Fibroblast of skin of right biceps (primary cell): ENCODE data around the gene FGG.

Source experiments
- DNase-seq: peaks from one replicate; pipeline ENCODE4 v3.0.0-alpha.2; 2013

The FGG gene

DNA sequence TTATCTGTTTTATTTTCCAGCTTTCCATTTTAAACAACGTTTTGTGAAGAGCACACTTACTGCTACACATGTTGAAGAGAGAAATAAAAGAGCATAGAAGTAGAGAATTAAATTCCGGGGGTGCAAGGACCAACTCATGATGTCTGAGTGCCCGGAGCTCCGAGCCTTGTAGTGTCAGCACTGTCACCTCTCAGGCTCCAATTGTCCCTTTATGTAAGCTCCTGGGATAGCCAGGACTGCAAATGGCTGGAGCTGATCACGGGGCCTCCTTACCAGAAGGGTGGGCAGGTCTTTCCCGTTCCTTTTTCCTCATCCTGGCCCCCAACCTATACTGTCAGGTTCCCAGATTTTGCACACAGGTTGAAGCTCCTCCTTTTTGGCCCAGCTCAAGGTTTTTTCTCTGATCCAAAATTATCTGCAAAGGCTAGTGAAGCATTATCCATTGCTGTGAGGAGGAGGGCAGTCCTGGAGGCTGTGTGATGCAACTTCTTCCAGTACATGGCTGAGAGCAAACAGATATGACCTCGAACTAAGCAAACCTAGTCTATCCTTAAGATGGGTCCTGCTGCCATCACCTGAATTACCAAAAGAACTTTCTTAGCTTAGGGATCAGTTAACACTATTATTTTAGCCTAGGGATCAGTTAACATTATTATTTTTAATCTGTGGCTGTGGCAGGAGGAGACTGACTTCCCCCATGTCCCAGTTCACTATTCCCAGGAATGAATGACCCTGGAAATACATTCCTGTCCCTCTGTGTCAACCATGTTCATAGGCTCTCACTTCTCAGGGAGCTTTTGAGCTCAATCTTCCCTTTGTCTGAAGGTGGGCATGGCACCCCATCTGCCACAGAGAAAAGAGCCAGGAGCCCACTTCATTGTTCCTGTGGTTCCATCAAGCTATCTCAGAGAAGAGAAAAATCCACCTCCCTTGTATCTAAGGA is at the start of gene FGG:
Gene FGG, minus strand, starts transcription at position 185 of the 943 bp plus-strand sequence. Its CDS starts 47 bp downstream, at position 138.
- DNase-seq = no peak

DNA sequence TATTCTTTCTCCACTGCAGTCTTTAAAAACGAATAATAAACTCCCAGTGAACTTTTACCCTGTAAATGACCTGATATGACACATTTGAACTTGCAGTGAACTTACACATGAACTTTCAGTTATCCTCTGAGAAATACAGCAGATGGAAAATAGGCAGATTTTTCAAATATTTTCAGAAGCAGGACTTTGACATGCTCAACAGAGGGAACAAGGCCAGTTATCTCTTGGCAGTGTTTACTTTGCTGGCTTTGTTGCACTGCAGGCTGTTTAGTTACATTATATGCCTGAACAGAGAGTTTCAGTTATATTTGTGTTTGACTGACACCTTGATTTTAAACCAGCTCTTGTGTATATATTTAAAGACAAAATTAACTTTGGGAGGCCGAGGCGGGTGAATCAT is 47.6 kb upstream of the FGG start:
- DNase-seq = peak; percentile 5

DNA sequence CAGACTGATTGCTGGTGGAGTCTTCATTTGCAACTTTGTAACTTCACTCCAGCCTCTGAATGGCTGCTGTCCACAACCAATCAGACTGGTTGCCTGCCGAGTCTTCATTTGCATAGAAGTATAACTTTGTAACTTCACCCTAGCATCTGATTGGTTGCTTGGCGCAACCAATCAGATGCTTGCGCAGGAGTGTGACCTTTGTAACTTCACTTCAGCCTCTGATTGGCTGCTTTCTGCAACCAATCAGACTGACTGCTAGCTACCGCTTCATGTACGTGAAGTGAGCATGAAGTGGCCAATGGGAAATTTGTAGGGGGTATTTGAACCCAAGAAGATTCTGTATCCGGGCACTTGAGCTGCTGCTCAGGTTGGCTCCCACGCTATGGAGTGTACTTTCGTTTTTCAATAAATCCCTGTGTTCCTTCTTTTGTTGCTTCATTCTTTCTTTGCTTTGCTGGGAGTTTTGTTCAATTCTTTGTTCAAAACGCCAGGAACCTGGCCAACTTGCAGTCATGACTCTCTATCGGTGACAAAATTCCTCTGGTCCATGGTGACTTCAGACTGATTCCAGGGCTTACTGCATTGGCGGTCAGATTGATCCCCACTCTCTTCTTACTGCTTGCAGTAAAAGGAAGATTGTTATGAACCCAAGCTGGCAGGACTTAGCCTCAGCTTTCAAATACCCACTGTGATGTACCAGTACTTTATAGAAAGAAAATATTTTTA is 46.4 kb upstream of the FGG start:
- DNase-seq = no peak

DNA sequence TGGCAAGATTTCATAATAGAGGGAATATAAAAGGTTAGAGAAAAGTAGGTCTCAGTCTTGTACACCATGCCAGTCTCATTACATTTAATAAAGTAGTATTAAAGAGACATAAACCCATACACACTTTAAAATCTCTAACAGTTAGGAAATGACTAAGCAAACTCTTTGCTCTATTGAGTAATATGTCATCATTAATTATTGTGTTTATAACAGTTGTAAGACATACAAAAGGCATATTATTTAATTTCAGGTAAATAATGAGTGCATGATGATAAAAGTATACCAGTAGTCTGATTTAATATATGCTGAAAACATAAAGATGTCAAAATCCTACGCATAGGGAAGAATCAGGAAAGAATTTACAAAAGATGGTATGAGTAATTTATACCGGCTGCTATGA is 31.0 kb upstream of the FGG start:
- no peak for DNase-seq

DNA sequence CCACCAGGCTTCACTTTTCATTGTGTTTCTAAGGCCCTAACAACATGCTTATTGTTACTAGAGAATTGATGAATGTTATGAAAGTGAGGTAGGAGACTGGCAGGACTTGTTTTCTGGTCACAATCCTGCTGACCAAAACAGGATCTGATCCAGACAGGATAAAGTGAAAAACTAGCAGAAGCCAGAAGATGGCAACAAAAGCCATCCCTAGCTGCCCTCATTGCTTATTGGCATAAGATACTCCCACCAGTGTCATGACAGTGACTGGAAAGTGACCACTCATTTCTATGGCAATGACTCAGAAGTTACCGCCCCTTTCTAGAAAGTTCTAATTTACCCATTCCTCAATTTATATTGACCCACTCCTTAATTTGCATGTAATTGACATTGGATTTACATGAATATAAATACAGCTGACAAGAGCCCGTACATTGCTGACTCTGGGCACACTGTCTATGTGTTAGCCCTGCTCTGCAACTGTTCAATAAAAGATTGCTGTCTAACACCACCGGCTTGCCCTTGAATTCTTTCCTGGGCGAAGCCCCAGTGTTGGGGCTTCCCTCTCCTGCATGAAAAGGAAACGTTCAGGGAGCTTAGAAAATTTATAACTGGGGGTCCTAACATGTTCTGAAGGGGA is 30.0 kb upstream of the FGG start:
- DNase-seq = no peak

DNA sequence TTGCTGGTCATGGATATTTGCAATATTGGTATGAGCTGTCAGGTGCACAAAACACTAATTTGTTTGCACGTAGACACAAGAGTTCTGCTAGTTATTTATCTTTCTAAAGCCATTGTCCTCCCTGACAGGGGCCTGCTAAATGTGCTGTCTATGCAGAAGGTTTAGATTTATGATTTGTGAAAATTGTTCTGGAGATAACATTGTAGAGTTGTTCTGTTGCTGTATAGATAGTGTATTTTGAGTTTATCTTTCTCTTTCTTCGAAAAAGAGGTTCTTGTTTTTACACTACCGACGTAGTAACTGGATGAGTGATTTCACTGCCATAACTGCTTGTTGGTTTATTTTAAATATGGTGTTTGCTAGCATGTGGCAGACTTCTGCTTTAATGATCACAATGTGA is 28.5 kb upstream of the FGG start:
- DNase-seq = no peak

DNA sequence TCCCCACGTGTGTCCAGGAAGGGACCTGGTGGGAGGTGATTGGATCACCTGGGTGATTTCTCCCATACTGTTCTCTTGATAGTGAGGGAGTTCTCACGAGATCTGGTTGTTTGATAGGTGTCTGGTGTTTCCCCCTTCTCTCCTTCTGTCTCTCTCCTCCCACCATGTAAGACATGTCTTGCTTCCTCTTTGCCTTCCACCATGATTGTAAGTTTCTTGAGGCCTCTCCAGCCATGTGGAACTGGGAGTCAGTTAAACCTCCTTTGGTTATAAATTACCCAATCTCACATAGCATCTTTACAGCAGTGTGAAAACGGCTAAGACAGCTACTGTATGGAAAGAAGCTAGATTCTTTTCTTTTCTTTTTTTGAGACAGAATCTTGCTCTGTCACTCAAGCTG is 21.6 kb upstream of the FGG start:
- no peak for DNase-seq

DNA sequence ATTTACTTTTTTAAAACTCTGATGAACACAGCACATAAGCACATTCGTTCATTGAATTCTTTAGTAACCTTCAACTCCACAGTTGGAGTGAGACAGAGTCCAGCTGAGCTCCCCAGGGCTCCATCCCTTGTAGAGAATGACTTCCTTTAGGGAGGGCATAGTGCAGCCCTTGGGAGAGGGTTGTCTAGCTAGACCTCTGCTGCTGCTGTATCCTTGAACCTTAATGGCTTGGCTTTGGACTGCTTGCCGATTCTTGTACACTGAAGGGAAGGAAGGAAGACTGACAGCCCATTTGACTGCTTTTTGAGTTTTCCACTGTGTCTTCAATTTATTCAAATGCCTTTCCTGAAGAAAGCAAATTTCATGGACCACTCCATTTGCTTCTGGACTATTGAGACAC is 19.4 kb upstream of the FGG start:
- no peak for DNase-seq

DNA sequence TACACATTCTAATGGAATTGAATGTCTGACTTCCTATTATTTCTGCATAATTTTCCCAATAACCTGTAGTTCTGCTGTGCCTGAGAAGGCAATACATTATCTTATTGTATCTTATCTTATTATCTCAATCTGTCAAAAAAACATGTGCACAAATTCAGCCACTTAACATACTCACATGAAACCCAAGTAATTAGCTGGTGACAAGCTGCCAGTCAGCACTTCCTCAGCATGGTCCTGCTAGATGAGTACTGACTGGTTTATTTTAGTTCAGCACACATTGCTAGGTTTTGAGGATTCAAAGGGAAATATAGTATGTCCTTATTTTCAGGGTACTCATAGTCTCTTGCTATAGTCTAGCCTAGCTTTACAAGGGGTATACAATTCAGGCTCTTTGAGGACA is 17.9 kb upstream of the FGG start:
- no peak for DNase-seq

DNA sequence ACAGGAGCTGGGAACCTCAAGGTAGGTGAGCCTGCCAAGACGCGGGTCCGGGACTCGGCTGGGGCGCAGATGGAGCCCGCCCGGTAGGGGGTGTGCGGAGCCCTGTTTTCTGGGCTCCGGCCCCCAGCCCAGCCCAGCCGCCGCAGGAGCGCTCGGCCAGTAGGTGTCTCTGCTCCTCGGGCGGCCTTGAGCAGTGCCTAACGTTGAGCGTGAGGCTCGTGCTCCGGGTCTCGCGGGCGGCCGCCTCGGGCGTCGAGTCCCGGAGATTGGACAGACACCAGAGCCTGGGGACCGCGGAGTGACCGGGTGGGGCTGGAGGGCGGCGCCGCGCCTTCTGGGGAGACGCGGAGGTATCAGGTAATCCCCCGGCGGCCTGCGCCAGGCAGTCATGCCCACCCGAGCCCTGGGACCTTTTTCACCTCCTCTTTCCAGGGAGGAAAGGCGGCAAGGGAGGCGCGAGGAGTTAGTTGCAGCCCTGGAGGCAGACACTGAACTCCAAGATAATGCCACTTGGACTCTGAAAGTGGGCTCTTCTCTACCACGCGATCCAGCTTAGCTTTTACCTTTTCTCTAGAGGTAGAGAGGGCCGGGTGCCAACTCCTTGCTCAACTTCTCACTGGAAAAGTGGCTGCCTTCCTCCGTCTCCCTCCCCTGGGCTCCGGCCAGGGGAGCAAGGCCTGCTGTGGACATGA is 14.5 kb upstream of the FGG start:
- DNase-seq = peak; percentile 60

DNA sequence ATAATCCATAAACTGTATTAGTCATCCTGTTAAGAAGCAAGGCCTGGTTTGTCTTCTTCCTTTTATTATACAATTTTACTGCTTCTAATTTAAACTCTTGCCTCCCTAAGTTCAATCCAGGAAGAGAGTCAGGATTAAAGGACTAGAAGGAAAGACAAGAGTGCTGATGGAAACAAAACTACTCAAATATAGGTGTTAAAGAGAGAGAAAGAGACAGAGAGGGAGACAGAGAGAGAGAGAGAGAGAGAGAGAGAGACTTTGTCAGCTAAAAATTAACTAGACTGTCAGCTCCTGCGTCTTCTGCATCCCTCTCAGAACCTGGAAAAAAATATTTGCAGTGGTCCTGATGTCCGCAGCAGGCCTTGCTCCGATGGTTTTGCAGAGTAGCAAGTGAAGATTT is 13.5 kb upstream of the FGG start:
- DNase-seq = no peak

DNA sequence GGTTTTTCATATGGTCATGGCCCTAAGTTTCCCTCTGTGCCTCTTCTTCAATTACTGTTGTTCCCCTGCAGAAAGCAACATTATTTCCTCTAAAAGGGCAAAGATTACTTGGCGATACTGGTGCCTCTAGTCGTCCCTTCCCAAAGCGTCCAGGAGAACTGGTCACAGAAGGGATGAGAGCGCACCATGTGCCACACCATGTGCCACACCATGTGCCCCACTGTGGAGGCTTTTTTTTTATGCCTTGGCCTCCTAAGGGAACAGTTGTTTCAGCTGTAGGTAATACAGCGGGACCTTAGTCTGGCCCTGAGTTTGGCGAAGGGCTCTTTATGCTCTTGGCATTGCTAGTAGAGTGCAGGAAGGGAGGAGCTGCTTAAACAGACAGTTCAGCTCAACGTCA is 11.5 kb upstream of the FGG start:
- no peak for DNase-seq

DNA sequence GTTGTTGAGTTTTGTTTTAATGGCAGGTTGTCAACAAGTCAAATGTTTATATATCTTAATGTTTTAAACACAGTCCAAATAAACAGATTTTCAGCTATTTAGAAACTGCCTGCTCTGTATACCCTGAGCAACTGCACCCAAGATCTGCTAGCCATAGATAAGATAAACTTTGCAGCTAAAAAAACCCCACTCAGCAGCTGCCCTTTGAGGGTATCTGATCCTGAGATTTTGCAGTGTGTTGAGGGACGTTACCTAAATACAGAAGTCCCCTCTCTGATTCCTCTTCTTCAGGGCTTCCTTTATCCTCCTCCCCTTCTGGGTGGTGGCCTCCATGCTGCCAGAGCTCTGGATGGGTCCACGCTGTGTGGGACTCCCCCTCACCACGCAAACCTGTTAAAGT is 11.0 kb upstream of the FGG start:
- no peak for DNase-seq

DNA sequence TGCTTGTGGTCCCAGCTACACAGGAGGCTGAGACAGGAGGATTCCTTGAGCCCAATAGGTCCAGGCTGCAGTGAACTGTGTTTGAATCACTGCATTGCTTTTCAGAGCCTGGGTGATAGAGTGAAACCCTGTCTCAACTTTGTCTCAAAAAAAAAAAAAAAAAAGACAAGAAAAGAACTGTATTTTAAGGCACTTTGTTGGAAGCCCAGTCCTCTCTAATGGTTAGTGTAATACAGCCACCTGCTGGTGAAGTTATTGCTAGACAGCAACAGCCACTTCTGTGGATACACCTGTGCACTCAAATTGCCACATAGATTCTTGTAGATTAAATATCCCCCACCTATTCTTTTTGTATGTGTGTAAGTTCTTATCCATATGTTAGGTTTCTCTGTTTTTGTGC is 10.1 kb upstream of the FGG start:
- peak; percentile 33 for DNase-seq

DNA sequence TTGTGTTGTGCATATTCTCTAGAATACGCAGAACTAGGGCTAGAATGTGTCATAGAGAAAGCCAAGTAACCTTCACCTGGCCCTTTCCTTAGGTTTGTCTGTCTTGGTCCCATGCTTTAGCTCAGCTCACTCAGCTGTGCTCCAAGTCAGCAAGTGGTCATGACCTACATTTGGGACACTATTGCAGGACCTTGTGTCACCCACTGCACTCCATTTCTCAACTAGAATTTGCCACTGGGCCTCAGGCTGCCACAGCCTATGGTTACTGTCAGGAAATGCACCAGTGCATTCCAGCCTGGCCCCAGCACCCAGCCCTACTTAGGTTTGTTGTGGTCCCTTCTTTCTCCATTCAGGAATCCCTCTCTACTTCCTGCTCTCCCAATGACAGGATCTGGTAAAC is 7.7 kb upstream of the FGG start:
- DNase-seq = no peak

DNA sequence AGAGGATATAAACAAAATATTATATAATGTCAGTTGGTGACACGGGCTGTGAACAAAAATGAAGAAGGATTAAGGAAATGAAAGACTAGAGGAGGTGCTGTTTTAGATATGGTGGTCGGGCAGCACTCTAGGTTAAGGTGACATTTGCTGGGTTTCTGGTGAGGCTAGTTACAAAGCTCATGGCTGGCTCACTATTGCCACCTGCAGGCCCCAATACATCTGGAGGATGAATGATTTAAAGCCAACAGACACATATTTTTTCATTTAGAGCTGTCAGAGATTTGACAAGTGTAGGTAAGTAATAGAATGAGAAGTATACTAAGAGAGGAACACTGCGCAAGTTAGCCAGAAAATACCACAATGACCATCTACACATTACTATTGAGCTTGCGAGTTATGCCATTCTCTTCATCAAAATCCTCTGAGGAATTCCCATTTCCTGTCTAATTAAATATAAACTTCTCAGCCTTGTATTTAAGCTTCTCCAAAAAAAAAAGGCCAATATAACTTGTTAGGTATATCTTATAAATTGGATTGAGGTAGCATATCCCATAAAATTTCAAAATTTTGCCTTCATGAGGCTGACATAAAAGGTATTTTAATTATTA is 6.4 kb upstream of the FGG start:
- DNase-seq = peak; percentile 31

DNA sequence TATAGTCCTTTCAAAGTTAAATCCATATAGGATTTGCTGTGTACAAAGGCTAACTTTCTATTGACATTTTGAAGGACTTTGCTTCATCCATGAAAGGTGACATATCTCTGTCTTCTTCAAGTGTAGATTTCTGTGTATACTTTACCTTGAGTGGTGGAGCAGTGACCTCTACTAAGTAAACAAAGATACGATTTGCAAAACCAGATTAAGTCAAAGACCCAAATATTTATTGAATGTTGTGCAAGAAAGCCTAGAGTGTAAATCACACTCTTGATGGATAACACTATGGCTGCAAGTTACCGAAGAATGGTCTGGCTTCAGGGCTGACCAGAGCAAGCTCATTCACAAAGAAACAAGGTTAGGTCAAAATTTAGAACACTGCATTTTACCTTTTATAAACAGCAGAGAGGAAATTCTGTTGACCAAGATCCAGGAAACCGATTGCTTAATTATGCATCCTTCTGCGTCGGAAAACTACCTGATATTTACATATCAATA is 5.4 kb upstream of the FGG start:
- DNase-seq = no peak

DNA sequence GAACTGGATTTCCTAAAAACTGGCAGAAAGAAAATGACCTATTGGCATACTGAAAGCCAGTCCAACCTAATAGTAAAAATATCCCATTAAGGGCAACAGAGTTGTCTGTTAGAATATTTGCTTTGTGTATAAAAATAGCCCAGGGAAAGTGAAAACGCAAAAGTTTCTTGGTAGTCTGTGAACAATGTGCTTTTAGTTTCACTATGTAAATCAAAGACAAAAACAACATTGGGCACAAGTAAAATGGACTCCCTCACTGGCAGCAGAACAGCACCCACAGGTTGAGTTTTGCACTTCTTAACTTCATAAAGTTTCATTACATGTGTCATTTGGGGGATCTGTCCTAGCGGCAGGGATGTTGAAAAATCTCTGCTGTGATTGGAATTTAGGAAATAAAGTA is 4.3 kb upstream of the FGG start:
- no peak for DNase-seq

DNA sequence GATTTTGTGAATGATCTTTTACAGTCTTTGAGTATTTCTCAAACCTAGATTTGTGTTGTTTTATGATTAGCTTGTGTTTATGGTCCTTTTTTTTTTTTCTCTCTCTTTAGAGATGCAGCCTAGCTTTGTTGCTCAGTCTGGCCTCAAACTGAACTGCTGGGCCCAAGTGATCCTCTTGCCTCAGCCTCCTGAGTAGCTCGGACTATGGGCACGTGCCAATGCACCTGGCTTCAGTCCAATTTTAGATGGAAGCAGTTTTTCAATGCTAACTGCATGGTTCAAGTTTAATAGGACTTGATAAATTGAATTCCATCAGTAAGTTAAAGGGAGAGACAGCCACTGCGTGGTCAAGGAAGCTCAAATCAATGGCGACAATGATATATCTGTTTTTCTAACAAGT is 3.8 kb upstream of the FGG start:
- DNase-seq = no peak

DNA sequence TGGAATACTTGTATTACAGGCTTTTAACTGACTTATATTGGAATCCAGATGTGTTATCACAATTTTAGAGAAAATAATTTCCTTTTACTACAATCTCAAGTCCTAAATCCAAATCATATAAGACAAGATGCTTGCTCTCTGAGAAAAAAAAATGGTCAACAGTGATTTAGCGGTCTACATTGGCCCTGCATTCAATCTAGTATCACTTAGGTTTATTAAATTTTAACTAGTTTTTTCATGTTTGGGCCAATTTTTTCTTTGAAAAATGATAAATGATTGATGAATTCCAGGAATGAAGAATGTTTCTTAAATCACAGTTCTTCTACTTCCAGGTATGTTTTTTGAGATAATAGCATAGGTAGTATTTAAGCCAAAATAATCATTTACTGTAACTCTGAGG is 2.8 kb upstream of the FGG start:
- no peak for DNase-seq

DNA sequence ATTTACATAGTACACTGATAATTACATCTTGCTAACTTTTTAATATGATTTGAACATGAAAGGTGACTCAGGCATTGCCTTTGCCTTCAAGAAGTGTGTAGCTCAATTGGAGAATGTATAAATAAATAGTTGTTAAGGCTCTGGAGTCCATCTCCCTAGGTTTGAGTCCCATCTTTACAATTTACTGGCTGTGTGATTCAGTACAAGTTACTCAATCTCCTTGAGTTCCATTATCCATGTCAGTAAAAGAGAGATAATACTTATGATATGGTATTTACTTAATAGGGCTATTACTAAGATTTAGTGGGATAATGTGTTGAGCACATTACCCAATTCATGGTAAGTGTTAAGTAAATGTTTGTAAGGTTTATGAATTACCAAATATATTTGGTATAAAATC is 1.9 kb upstream of the FGG start:
- no peak for DNase-seq

DNA sequence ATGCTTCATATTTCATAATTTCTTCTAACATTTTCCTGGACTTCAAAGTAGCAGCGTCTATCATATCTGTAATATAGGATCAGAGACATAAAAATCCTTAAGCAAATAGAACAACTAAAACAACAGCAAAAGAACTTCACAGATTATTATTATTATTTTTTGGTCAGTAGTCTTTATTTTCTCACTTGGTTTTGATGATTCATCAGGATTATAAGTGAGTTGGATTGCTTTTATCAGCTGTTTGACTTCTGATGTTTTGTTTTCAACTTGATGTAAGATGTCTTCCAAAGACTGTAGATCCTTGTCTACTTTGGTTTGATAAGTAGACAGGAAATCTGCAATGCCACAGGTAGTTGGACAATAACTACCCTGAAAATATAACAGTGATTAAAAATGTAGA is 623 bp downstream of the FGG start:
- DNase-seq = no peak

DNA sequence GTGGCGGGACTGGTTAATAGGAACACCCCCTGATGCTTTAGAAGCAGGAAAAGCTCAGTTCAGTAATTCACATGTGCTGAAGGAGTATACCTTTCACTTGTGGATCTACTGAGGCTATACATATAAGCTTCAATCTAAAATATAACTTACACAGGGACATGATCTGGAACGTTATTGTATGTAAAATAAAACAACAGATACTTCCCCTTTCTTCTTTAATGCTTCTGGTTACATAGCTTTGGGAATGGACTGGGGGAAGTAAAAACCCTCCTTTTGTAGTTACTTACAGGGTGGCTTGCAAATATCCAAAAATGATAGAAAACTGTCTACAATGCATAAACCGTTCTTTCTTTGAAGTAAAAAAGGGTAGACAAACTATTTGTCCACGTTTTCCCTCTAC is 1.9 kb downstream of the FGG start:
- DNase-seq = no peak
